A549 (cell line): Measurements from ENCODE around the gene THAP4.

Source experiments
- ATOH8 ChIP-seq: fragments of 250-450 bp; sonication (Bioruptor Pico); IDR thresholded peaks from 2 replicates; pipeline ENCODE4 v1.5.0; 2020; ENCODE audit warnings: low read depth, mild to moderate bottlenecking, moderate library complexity
- CEBPB ChIP-seq, 2 experiments: fragments of >200 bp in 1 of 2; sonication (Bioruptor Twin) in 1 of 2; formaldehyde crosslinking in 1 of 2; IDR thresholded peaks; 2 replicates each; pipeline ENCODE4 v1.6.1; 2012 to 2016
- CTCF ChIP-seq: fragments of >200 bp; sonication (Bioruptor Twin); formaldehyde crosslinking; IDR thresholded peaks from 3 replicates; pipeline ENCODE4 v1.5.1; 2016
- EP300 ChIP-seq, 2 experiments: fragments of >200 bp; sonication (Bioruptor Twin); formaldehyde crosslinking; IDR thresholded peaks; 2 replicates in 1 of 2; 3 replicates in 1 of 2; pipeline ENCODE4 v1.6.1; 2016 to 2017
- MAX ChIP-seq: IDR thresholded peaks from 2 replicates; pipeline ENCODE4 v1.6.1; 2012
- RFX5 ChIP-seq: fragments of 450-650 bp; IDR thresholded peaks from 2 replicates; pipeline ENCODE4 v1.7.1; 2014; ENCODE audit warnings: antibody characterized with exemption, mild to moderate bottlenecking, moderate library complexity
- RNF2 ChIP-seq: fragments of 200-600 bp; sonication (generic); IDR thresholded peaks from 2 replicates; pipeline ENCODE4 v1.6.1; 2016; ENCODE audit warnings: low read depth, mild to moderate bottlenecking, antibody characterized with exemption, moderate library complexity, borderline replicate concordance
- USF2 ChIP-seq: fragments of 450-650 bp; IDR thresholded peaks from 2 replicates; pipeline ENCODE4 v1.6.1; 2014; ENCODE audit warnings: antibody characterized with exemption

GRCh38 chr2:241613017-241613780 is 23.8 kb downstream of the THAP4 start:
- TF ChIP-seq ATOH8 (CRISPR knock-in tag): no peak
- TF ChIP-seq RNF2: no peak
- TF ChIP-seq CTCF: no peak
- TF ChIP-seq RFX5: no peak
- no peak for TF ChIP-seq CEBPB (IDR thresholded peaks at IDR 0.05)
- no peak for TF ChIP-seq EP300 (IDR thresholded peaks at IDR 0.05)
- TF ChIP-seq USF2: no peak
- no peak for TF ChIP-seq MAX
